HCT116 (cell line): ENCODE data around the gene MLKL. TPM values are rescaled to one million over a fixed set of nuclear protein-coding genes. Genes with fewer than 3 reads are reported as not detected.

Experiments
- ATAC-seq: fragments of 200-7000 bp; cut with Tn5 transposase; 2 replicates; pipeline ENCODE4 v1.9.1; 2020; ENCODE audit warnings: mild to moderate bottlenecking, moderate library complexity
- BruUV-seq: library from RNA; stranded (reverse); fragments of 400-500 nt; replicated peaks from 2 replicates; lab custom pipeline; 2021; lab: Mats Ljungman, UMichigan
- CTCF ChIA-PET: fragments of 300-600 bp; sonication (Branson Sonifier 250); formaldehyde crosslinking; loops from one replicate; lab custom pipeline; 2021; ENCODE audit warnings: antibody characterized with exemption; lab: Charles Lee
- POLR2A ChIA-PET: fragments of 300-600, 350-600 bp; sonication (Branson Sonifier 250); formaldehyde crosslinking; loops from one replicate; lab custom pipeline; 2021; ENCODE audit warnings: antibody characterized with exemption; lab: Charles Lee
- RAD21 ChIA-PET, 2 experiments: fragments of 300-600 bp; sonication (Branson Sonifier 250); formaldehyde crosslinking; loops; one replicate each; lab custom pipeline; 2023; ENCODE audit warnings: low total read pairs in 2 of 2; ENCODE audit not compliant: uncharacterized antibody in 2 of 2, unreplicated experiment in 2 of 2, low non-redundant PET in 1 of 2; lab: Charles Lee
- DNase-seq: peaks from one replicate; pipeline ENCODE4 v3.0.0-alpha.2; 2010; ENCODE audit warnings: low read depth, low spot score
- H2AFZ ChIP-seq: fragments of 200-600 bp; shearing (Covaris generic), sonication (generic); 2 replicates; pipeline ENCODE4 v1.6.1; 2017; ENCODE audit warnings: low read depth, mixed run types, mixed read lengths, antibody characterized with exemption, low read length; ENCODE audit not compliant: poor library complexity, severe bottlenecking
- H3K27ac ChIP-seq: 2 replicates; pipeline ENCODE4 v1.5.1; 2012; ENCODE audit warnings: low read depth, low read length
- H3K27me3 ChIP-seq: fragments of 200-600 bp; sonication (generic); 2 replicates; pipeline ENCODE4 v1.6.1; 2016; ENCODE audit warnings: mixed run types, low read length, mixed read lengths; ENCODE audit not compliant: insufficient read depth
- H3K36me3 ChIP-seq, 2 experiments: fragments of 200-500 bp in 1 of 2; fragments of 200-600 bp in 1 of 2; sonication (Bioruptor generic) in 1 of 2; sonication (generic) in 1 of 2; 2 replicates each; pipeline versions ENCODE4 v1.5.1 to v1.6.1; 2014 to 2016; ENCODE audit warnings: low read length in 2 of 2, inconsistent platforms in 1 of 2, mixed read lengths in 1 of 2, mixed run types in 1 of 2; ENCODE audit not compliant: insufficient read depth in 2 of 2, control insufficient read depth in 1 of 2
- H3K4me1 ChIP-seq, 2 experiments: fragments of 200-600 bp in 1 of 2; sonication (generic) in 1 of 2; 2 replicates each; pipeline versions ENCODE4 v1.5.1 to v1.6.1; 2012 to 2017; ENCODE audit warnings: low read length in 2 of 2, inconsistent platforms in 1 of 2, mild to moderate bottlenecking in 1 of 2, mixed read lengths in 1 of 2, mixed run types in 1 of 2, moderate library complexity in 1 of 2; ENCODE audit not compliant: insufficient read depth in 2 of 2, control insufficient read depth in 1 of 2
- H3K4me2 ChIP-seq: fragments of 200-600 bp; sonication (generic); 2 replicates; pipeline ENCODE4 v1.6.1; 2017; ENCODE audit warnings: mixed run types, low read length, mixed read lengths
- H3K4me3 ChIP-seq, 2 experiments: fragments of 200-600 bp in 1 of 2; sonication (generic) in 1 of 2; replicated peaks in 1 of 2; 2 replicates each; pipeline ENCODE4 v1.5.1; 2011 to 2016; ENCODE audit warnings: low read length in 2 of 2, control low read depth in 1 of 2, low read depth in 1 of 2, mild to moderate bottlenecking in 1 of 2, mixed read lengths in 1 of 2, mixed run types in 1 of 2
- H3K79me2 ChIP-seq: fragments of 200-600 bp; sonication (generic); 2 replicates; pipeline ENCODE4 v1.6.1; 2017; ENCODE audit warnings: mild to moderate bottlenecking, mixed run types, low read length, moderate library complexity, mixed read lengths; ENCODE audit not compliant: insufficient read depth
- H3K9ac ChIP-seq: fragments of 200-600 bp; sonication (generic); 2 replicates; pipeline ENCODE4 v1.6.1; 2016; ENCODE audit warnings: low read length, mixed read lengths
- H3K9me2 ChIP-seq: fragments of 200-600 bp; sonication (generic), shearing (Covaris generic); 2 replicates; pipeline ENCODE4 v1.6.1; 2017; ENCODE audit warnings: mixed run types, mild to moderate bottlenecking, moderate library complexity; ENCODE audit not compliant: insufficient read depth
- H3K9me3 ChIP-seq, 2 experiments: fragments of 200-500 bp in 1 of 2; fragments of 200-600 bp in 1 of 2; sonication (Bioruptor generic) in 1 of 2; sonication (generic) in 1 of 2; 2 replicates each; pipeline ENCODE4 v1.6.1; 2014 to 2017; ENCODE audit warnings: low read length in 2 of 2, mixed read lengths in 2 of 2, inconsistent platforms in 1 of 2, low read depth in 1 of 2, mild to moderate bottlenecking in 1 of 2, mixed run types in 1 of 2, moderate library complexity in 1 of 2; ENCODE audit not compliant: control insufficient read depth in 1 of 2, insufficient read depth in 1 of 2
- H4K20me1 ChIP-seq: fragments of 200-600 bp; sonication (generic), shearing (Covaris generic); 2 replicates; pipeline ENCODE4 v1.6.1; 2017; ENCODE audit warnings: mixed run types, mild to moderate bottlenecking, moderate library complexity; ENCODE audit not compliant: insufficient read depth
- CBX3 ChIP-seq: IDR thresholded peaks from 2 replicates; pipeline ENCODE4 v1.6.1; 2012; ENCODE audit warnings: low read depth
- EZH2phosphoT487 ChIP-seq: fragments of 200-600 bp; IDR thresholded peaks from 2 replicates; pipeline ENCODE4 v1.6.1; 2018; ENCODE audit warnings: antibody characterized with exemption, borderline replicate concordance
- MAX ChIP-seq: IDR thresholded peaks from 2 replicates; pipeline ENCODE4 v1.6.1; 2012
- POLR2AphosphoS5 ChIP-seq: IDR thresholded peaks from 2 replicates; pipeline ENCODE4 v1.6.1; 2011; ENCODE audit warnings: mild to moderate bottlenecking, low read depth, low read length, moderate library complexity
- RAD21 ChIP-seq: IDR thresholded peaks from 2 replicates; pipeline ENCODE4 v1.6.1; 2012; ENCODE audit warnings: low read depth, mild to moderate bottlenecking
- SIN3A ChIP-seq: IDR thresholded peaks from 2 replicates; pipeline ENCODE4 v1.6.1; 2012; ENCODE audit warnings: low read depth
- SP1 ChIP-seq: IDR thresholded peaks from 2 replicates; pipeline ENCODE4 v1.6.1; 2012; ENCODE audit warnings: low read depth
- TCF7L2 ChIP-seq: IDR thresholded peaks from 2 replicates; pipeline ENCODE4 v1.7.0; 2011; ENCODE audit warnings: borderline replicate concordance, inconsistent platforms; ENCODE audit not compliant: insufficient read depth, insufficient read length; ENCODE audit errors: extremely low read depth
- intact Hi-C: fragments of 100-400 bp; cut with micrococcal nuclease; formaldehyde crosslinking; loops from 2 replicates; pipeline ENCODE4 v1.10.0; 2022
- total RNA-seq: library from RNA; stranded (reverse); gene quantifications from one replicate; pipeline ENCODE4 v1.2.1, GENCODE V29; 2021; ENCODE audit not compliant: unreplicated experiment
- TF ChIP-seq, protein P1 (sequence below), 3 experiments: fragments of 200-600 bp in 1 of 3; sonication (generic) in 1 of 3; IDR thresholded peaks in 2 of 3; conservative IDR thresholded peaks in 1 of 3; 2 replicates each; pipeline ENCODE4 v1.5.1; 2012 to 2017; ENCODE audit warnings: low read depth in 2 of 3, low read length in 2 of 3, antibody characterized with exemption in 1 of 3, borderline replicate concordance in 1 of 3, control low read depth in 1 of 3, mild to moderate bottlenecking in 1 of 3, mixed read lengths in 1 of 3, mixed run types in 1 of 3, moderate library complexity in 1 of 3; ENCODE audit not compliant: insufficient read depth in 1 of 3

The MLKL gene
- total RNA-seq, 1 experiment from 2014 or later, result 8.3 TPM

- intact Hi-C loops, result no loop called here
- H3K79me2 ChIP-seq, result peaks cover 57% of the 10 kb centered on the region
These were observed 34.6 kb downstream of the MLKL start for GRCh38 chr16:74666010-74666421.

More at GRCh38 chr16:74666010-74666421, 34.6 kb downstream of the MLKL start:
- Histone ChIP-seq H4K20me1 (peaks cover 18% of the 10 kb centered on the region; the same call in 1 of the 2 replicates), H2AFZ (no peak overlapping the region), H3K9ac (peak overlapping the region; percentile 100)
- no peak for ATAC-seq
- RAD21 ChIA-PET, result no interaction called here
- BruUV-seq, result no TSS peak
- TF ChIP-seq, protein P1, sequence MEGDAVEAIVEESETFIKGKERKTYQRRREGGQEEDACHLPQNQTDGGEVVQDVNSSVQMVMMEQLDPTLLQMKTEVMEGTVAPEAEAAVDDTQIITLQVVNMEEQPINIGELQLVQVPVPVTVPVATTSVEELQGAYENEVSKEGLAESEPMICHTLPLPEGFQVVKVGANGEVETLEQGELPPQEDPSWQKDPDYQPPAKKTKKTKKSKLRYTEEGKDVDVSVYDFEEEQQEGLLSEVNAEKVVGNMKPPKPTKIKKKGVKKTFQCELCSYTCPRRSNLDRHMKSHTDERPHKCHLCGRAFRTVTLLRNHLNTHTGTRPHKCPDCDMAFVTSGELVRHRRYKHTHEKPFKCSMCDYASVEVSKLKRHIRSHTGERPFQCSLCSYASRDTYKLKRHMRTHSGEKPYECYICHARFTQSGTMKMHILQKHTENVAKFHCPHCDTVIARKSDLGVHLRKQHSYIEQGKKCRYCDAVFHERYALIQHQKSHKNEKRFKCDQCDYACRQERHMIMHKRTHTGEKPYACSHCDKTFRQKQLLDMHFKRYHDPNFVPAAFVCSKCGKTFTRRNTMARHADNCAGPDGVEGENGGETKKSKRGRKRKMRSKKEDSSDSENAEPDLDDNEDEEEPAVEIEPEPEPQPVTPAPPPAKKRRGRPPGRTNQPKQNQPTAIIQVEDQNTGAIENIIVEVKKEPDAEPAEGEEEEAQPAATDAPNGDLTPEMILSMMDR (IDR thresholded peaks at IDR 0.05 in 2 of 3, conservative IDR thresholded peaks at IDR 0.05 in 1 of 3; ENCODE audit: borderline replicate concordance in 1 of 3, insufficient read depth in 1 of 3, low read depth in 2 of 3, low read length in 2 of 3), result no peak
- TF ChIP-seq TCF7L2 (no peak), CBX3 (no peak), SIN3A (no peak), SP1 (no peak), POLR2AphosphoS5 (no peak), EZH2phosphoT487 (no peak), RAD21 (no peak), MAX (no peak)
- TF ChIP-seq, all 23 proteins: peak for 0
- no peaks in the 10 kb centered on the region for H3K9me3 ChIP-seq
- ChIA-PET POLR2A (interaction anchor here (1.1 to 1.3 kb wide), 4 partner anchors 10 to 30 kb away, joined by 3 to 7 read pairs (median 6); no protein-coding TSS in a partner anchor), CTCF (interaction anchor here (1.4 kb wide), 1 partner anchor 197 kb away, joined by 5 read pairs; no protein-coding TSS in a partner anchor)
- H3K27me3 ChIP-seq, result no peaks in the 10 kb centered on the region
- H3K4me1 ChIP-seq, result peaks cover 6 to 14% of the 10 kb centered on the region in 2 experiments; a peak in 2 of 4 replicates
- peak overlapping the region; percentile 78 for H3K27ac ChIP-seq
- H3K9me2 ChIP-seq, result no peaks in the 10 kb centered on the region
- peak overlapping the region; percentile 86 for H3K4me2 ChIP-seq
- H3K36me3 ChIP-seq, result peaks cover 30 to 43% of the 10 kb centered on the region in 2 experiments
- peak overlapping the region; percentile 94 to 96 for H3K4me3 ChIP-seq
- no peak for DNase-seq
